ENCODE results near the gene XYLT1.

The XYLT1 gene

GRCh38 chr16:17162560-17162959 lies 308.2 kb downstream of the XYLT1 start:
- no peak for DNase-seq

- no peak for DNase-seq
Observed at GRCh38 chr16:17160920-17161431, 309.8 kb downstream of the XYLT1 start.

GRCh38 chr16:17160285-17160853 lies 310.4 kb downstream of the XYLT1 start:
- peak; percentile 48 for DNase-seq

- no peak for DNase-seq
Observed at GRCh38 chr16:17159617-17160016, 311.1 kb downstream of the XYLT1 start.

- no peak for DNase-seq
Observed at GRCh38 chr16:17155936-17156335, 314.8 kb downstream of the XYLT1 start.

GRCh38 chr16:17155485-17155884 lies 315.3 kb downstream of the XYLT1 start:
- DNase-seq, result no peak

- DNase-seq, result no peak
Observed at GRCh38 chr16:17154981-17155380, 315.8 kb downstream of the XYLT1 start.

- DNase-seq, result no peak
Observed at GRCh38 chr16:17152311-17152710, 318.4 kb downstream of the XYLT1 start.

- no peak for DNase-seq
Observed at GRCh38 chr16:17151335-17151734, 319.4 kb downstream of the XYLT1 start.

- no peak for DNase-seq
Observed at GRCh38 chr16:17149904-17150483, 320.8 kb downstream of the XYLT1 start.

GRCh38 chr16:17147942-17148341 lies 322.8 kb downstream of the XYLT1 start:
- no peak for DNase-seq

- no peak for DNase-seq
Observed at GRCh38 chr16:17145029-17145428, 325.7 kb downstream of the XYLT1 start.

- DNase-seq, result no peak
Observed at GRCh38 chr16:17144431-17144830, 326.3 kb downstream of the XYLT1 start.

GRCh38 chr16:17143546-17144419 lies 327.0 kb downstream of the XYLT1 start:
- no peak for DNase-seq

GRCh38 chr16:17138801-17139200 lies 332.0 kb downstream of the XYLT1 start:
- no peak for DNase-seq

- DNase-seq, result no peak
Observed at GRCh38 chr16:17135439-17135838, 335.3 kb downstream of the XYLT1 start.

GRCh38 chr16:17134586-17134985 lies 336.2 kb downstream of the XYLT1 start:
- no peak for DNase-seq

- no peak for DNase-seq
Observed at GRCh38 chr16:17133851-17134250, 336.9 kb downstream of the XYLT1 start.

GRCh38 chr16:17131351-17131750 lies 339.4 kb downstream of the XYLT1 start:
- no peak for DNase-seq

GRCh38 chr16:17130733-17131132 lies 340.0 kb downstream of the XYLT1 start:
- no peak for DNase-seq

GRCh38 chr16:17129971-17130370 lies 340.8 kb downstream of the XYLT1 start:
- DNase-seq, result no peak

GRCh38 chr16:17128791-17129190 lies 342.0 kb downstream of the XYLT1 start:
- no peak for DNase-seq

- no peak for DNase-seq
Observed at GRCh38 chr16:17126156-17126555, 344.6 kb downstream of the XYLT1 start.

GRCh38 chr16:17125671-17126070 lies 345.1 kb downstream of the XYLT1 start:
- no peak for DNase-seq
